D721Med (cell line): ENCODE results near the gene SEC14L5.

Experiments used
- DNase-seq: peaks from one replicate; pipeline ENCODE4 v3.0.0; 2011; ENCODE audit warnings: low spot score; ENCODE audit not compliant: insufficient read length
- FAIRE-seq: peaks from 2 replicates; lab custom pipeline; 2011; peaks lifted over from hg19 to GRCh38; lab: Jason Lieb, UNC
- TF ChIP-seq, protein P1 (sequence below): IDR thresholded peaks from 2 replicates; pipeline ENCODE4 v1.5.1; 2012; ENCODE audit warnings: mild to moderate bottlenecking, control low read depth; ENCODE audit not compliant: insufficient read depth; ENCODE audit errors: missing control alignments

The SEC14L5 gene

DNA sequence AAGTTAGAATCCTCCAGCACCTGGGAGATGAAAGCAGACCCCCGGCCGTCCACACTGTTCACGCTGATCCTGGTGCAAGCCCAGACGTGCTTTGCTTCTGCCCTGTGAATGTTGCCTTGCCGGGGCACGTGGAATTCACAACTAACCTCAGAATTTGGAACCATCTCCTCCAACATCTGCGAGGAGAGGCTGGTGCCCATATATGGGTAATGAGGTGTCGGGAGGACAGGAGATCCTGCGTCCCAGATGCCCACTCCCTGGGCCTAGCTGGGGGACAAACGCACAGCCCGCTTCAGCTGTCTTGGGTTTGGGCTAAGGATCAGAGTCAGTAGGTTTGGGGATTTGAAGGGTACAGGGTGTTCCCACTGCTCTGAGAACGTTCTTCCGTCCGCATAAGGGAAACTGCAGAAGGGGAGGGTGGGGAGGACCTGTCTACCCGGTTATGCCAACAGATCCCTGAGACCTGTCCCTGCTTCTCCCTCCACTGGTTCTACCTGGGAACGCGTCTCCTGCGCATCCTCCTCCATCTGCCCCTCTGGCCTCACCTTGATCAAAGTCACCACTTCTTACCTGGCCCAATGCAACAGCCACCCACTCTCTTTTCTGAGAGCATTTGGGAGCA, 35.3 kb upstream of the SEC14L5 start:
- FAIRE-seq (no peak), DNase-seq (no peak)
- TF ChIP-seq, protein P1, sequence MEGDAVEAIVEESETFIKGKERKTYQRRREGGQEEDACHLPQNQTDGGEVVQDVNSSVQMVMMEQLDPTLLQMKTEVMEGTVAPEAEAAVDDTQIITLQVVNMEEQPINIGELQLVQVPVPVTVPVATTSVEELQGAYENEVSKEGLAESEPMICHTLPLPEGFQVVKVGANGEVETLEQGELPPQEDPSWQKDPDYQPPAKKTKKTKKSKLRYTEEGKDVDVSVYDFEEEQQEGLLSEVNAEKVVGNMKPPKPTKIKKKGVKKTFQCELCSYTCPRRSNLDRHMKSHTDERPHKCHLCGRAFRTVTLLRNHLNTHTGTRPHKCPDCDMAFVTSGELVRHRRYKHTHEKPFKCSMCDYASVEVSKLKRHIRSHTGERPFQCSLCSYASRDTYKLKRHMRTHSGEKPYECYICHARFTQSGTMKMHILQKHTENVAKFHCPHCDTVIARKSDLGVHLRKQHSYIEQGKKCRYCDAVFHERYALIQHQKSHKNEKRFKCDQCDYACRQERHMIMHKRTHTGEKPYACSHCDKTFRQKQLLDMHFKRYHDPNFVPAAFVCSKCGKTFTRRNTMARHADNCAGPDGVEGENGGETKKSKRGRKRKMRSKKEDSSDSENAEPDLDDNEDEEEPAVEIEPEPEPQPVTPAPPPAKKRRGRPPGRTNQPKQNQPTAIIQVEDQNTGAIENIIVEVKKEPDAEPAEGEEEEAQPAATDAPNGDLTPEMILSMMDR, result no peak

DNA sequence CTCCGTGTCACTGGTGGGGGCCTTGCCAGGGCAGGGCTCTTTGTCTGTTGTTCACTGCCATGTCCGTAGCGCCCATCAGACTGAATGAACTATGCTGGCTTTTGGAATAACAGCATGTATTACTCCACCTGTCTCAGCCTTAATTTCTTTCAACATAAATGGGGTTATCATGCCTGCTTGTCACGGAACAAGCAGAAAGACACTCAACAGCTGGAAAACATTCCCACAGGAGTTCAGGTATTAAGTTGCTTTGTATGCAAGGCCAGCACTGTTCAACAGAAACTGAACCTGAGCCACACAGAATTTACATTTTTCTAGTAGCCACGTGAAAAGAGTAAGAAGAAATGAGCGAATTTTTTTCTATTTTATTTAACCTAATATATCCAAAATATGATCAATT, 34.3 kb upstream of the SEC14L5 start:
- no peak for FAIRE-seq
- DNase-seq, result no peak
- TF ChIP-seq, protein P1, result no peak

DNA sequence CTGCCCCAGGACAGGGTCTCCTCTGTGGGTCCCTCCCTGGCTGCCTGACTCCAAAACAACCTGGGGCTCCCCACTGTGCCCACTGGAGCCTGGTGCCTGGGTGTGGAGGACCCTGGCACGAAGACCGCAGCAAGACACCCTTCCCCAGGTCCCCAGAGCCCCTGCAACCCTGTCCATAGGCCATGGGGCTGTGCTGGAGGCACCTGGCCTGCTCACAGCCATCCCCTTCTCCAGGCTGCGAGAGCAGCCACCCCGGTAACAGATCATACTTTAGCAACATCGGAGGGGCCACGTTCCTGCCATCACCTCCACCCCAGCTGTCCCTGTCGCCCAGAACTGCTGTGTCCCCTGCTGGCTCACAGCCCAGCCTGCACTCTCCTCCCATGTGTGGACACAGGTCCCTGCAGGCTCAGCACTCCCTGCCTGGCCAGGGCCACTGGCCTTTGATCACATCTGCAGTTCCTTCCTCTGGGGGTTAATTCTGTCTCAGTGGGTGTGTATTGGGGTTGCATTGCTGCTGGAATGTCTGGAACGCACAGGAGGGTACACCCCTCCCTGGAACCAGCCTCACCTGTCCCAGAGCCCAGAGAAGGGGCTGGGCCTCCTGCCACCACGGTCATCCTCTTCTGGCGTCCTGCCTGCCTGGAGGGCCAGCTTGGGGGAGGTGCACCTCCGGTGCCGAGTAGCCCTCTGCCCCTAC, 33.4 kb upstream of the SEC14L5 start:
- FAIRE-seq, result no peak
- TF ChIP-seq, protein P1, result no peak
- no peak for DNase-seq

DNA sequence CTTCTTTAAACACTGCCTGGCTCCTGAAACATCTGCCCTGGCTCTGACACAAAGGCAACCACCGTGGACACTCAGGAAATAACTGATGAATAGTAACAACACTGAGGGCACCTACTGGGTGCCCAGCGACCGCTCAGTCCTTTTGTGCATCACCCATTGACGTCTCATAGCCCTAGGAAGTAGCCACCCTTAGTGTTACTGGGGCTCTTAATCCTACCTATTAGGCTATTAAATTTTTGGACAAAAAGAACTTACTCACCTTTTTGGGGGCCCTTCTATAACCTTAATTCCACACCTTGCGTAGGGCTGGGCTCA, 32.9 kb upstream of the SEC14L5 start:
- TF ChIP-seq, protein P1, result no peak
- FAIRE-seq (no peak), DNase-seq (no peak)

DNA sequence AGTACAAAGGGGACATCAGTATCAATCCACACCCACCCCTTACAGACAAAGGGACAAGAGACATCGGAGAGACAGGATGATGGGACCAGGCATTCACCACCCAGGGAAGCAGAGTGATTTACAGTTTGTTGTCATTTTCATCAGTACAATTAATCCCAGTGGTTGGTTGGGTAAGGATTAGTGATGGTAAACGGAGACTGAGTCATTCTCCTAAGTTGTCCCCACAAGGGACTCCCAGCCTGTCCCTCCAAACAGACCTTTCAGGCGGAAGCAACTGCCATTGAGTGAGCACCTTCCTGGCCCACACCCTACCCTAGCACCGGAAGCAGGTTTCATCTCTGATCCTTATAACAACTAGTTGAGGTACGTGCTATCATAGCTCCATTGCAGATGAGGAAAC, 32.3 kb upstream of the SEC14L5 start:
- TF ChIP-seq, protein P1, result no peak
- DNase-seq, result no peak
- no peak for FAIRE-seq

DNA sequence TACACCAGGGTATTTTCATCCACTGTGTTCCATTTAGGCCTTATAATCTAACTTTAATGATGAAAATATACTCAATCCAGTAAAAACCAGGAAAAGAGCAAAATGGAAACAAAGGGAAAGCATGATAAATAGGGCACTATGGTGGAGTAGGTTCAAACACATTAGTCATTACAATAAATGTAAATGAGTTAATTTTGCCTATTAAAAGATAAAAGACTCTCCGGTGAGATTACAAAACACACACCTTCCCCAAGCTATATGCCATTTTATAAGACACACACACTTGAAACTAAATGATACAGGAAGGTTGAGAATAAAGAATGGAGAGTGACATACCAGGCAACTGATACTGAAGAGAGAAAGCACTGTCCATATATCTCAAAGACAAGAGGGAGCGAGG, 31.2 kb upstream of the SEC14L5 start:
- FAIRE-seq (no peak), DNase-seq (no peak)
- TF ChIP-seq, protein P1, result no peak

DNA sequence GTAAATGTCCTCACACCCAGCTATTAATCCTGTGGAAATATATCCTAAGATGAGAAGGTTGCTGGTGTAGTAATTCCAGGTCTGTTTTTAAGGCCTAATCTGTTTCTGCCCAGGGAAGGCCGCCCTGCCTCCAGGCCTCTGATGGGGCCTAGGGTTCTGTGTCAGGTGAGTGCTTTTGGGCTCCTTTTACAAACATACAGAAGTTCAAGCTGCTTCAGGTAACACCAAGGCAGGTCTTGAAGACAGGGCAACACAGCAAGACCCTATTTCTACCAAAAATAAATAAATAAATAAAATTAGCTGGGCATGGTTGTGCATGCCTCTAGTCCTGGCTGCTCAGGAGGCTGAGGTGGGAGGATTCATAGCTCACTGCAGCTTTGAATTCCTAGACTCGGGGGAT, 30.5 kb upstream of the SEC14L5 start:
- FAIRE-seq, result no peak

More for the DNA sequence above, 30.5 kb upstream of the SEC14L5 start:
- DNase-seq, result no peak
- TF ChIP-seq, protein P1, result no peak
